Tibial artery (tissue), 4 donors: ENCODE results near the gene MRPS11.

Source experiments
- DNase-seq, 2 donors: peaks; one replicate each; pipeline ENCODE4 v3.0.0-alpha.2; 2019
- H3K27ac ChIP-seq, 2 donors: fragments of 200-600 bp; sonication (generic) in 1 of 2; 1 replicate in 1 of 2; 2 replicates in 1 of 2; pipeline ENCODE4 v1.5.1; 2018 to 2019; ENCODE audit warnings: mild to moderate bottlenecking in 1 of 2
- H3K27me3 ChIP-seq, 2 donors: fragments of 200-600 bp; sonication (generic) in 1 of 2; one replicate each; pipeline versions ENCODE4 v1.5.1 to v1.6.0; 2016 to 2019
- H3K36me3 ChIP-seq, 3 donors: fragments of 200-600 bp; sonication (generic) in 2 of 3; one replicate each; pipeline ENCODE4 v1.5.1; 2016 to 2019; ENCODE audit warnings: mild to moderate bottlenecking in 2 of 3
- H3K4me1 ChIP-seq, 4 donors: fragments of 200-600 bp; sonication (generic) in 2 of 4; 1 replicate in 3 of 4; 2 replicates in 1 of 4; pipeline ENCODE4 v1.5.1; 2016 to 2019
- H3K4me3 ChIP-seq, 2 donors: fragments of 200-600 bp; sonication (generic) in 1 of 2; 1 replicate in 1 of 2; 2 replicates in 1 of 2; pipeline ENCODE4 v1.5.1; 2018 to 2019; ENCODE audit warnings: mild to moderate bottlenecking in 2 of 2
- H3K9me3 ChIP-seq, 3 donors: fragments of 200-600 bp; sonication (generic) in 1 of 3; one replicate each; pipeline ENCODE4 v1.5.1; 2016 to 2019
- intact Hi-C: fragments of 100-400 bp; cut with DNase I; formaldehyde crosslinking; loops from one replicate; pipeline ENCODE4 v1.15.0; 2023; ENCODE audit warnings: low total_unique reads
- TF ChIP-seq, protein P1 (sequence below), 2 experiments: fragments of 200-600 bp in 1 of 2; fragments of 450-650 bp in 1 of 2; IDR thresholded peaks; one replicate each; pipeline ENCODE4 v1.5.1; 2017 to 2019; ENCODE audit warnings: antibody characterized with exemption in 2 of 2, mild to moderate bottlenecking in 1 of 2, moderate library complexity in 1 of 2

Gene MRPS11

DNA sequence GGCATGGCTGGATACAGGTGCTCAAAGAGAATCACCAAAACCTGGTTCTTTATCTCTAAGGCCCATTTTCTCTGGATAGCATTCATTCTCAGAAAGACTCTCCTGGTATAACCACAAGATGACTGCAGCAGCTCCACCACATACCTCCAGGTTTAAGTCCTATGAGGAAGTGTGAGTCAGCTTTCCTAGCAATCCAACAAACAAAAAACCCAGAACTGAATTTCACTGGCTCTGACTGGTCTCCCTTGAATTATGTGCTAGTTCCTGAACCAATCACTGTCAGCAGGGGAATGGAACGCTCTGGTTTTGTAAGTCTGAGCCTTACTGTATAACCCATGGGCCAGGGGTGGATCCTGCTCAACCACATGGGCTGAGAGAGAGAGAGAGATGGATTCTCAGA lies 27.5 kb upstream of the MRPS11 start:
- H3K27me3 ChIP-seq, result peaks cover 0 to 23% of the 10 kb centered on the region in 2 donors
- no peak overlapping the region for H3K4me3 ChIP-seq
- H3K4me1 ChIP-seq, result no peaks in the 10 kb centered on the region
- H3K27ac ChIP-seq, result no peak overlapping the region
- intact Hi-C loops, result no loop called here
- TF ChIP-seq, protein P1, sequence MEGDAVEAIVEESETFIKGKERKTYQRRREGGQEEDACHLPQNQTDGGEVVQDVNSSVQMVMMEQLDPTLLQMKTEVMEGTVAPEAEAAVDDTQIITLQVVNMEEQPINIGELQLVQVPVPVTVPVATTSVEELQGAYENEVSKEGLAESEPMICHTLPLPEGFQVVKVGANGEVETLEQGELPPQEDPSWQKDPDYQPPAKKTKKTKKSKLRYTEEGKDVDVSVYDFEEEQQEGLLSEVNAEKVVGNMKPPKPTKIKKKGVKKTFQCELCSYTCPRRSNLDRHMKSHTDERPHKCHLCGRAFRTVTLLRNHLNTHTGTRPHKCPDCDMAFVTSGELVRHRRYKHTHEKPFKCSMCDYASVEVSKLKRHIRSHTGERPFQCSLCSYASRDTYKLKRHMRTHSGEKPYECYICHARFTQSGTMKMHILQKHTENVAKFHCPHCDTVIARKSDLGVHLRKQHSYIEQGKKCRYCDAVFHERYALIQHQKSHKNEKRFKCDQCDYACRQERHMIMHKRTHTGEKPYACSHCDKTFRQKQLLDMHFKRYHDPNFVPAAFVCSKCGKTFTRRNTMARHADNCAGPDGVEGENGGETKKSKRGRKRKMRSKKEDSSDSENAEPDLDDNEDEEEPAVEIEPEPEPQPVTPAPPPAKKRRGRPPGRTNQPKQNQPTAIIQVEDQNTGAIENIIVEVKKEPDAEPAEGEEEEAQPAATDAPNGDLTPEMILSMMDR (IDR thresholded peaks at IDR 0.05), result no peak
- H3K36me3 ChIP-seq, result no peaks in the 10 kb centered on the region
- peaks cover 0 to 13% (median 11%) of the 10 kb centered on the region in 3 donors for H3K9me3 ChIP-seq
- DNase-seq, result no peak

DNA sequence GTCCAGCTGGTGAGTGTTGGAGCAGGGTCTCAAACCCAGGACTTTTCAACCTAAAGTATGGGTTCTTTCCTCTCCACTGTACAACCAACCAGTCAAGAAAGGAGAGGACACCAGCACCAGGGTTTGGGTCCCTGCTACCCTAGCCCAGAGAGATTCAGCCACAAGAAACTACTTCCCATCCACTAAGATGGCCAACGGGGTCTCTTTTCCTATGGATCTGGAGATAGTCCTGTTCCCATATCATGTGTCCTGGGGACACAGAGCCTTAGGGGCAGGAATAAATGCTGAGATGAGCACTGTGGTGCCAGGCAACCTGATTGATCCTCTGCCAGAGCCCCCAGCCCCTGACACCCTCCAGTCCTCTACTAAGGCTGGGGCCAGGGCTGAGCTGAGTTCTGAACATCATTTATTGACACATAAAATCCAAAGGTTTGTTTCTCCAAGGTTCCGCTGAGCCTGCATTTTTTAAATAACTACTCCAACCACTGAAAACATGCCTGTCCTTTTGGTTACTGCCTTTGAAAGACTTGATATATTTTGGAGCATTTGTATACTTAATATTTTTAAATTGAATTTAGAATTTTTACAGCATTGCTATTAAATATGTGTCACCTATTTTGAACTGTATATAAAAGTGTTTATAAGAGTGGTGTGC lies 26.3 kb upstream of the MRPS11 start:
- H3K36me3 ChIP-seq, result no peaks in the 10 kb centered on the region
- no peak overlapping the region for H3K27ac ChIP-seq
- TF ChIP-seq, protein P1 (IDR thresholded peaks at IDR 0.05), result no peak
- intact Hi-C loops, result no loop called here
- H3K9me3 ChIP-seq, result peaks cover 0 to 13% (median 11%) of the 10 kb centered on the region in 3 donors
- H3K4me3 ChIP-seq, result no peak overlapping the region
- peaks cover 0 to 23% of the 10 kb centered on the region in 2 donors for H3K27me3 ChIP-seq
- no peaks in the 10 kb centered on the region for H3K4me1 ChIP-seq
- DNase-seq, result no peak

DNA sequence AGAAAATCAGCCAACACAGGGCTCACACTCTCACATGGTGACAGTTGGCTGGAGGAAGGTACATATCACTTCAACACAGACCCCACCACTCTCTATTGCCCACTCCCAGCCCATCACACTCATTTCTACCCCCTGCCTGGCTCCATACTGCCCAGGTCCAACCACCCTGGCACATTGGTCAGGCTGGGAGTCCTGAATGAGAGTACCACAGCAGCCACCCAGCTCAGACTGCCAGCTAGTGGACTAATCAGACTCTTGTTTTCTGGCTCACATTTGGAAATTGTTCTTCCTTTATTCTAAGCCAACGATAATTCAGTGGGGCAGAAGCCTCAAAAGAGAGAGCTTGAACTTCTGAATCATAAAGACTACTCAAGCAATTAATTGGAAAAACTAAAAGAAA lies 20.3 kb upstream of the MRPS11 start:
- Histone ChIP-seq H3K9me3 (peaks cover 0 to 13% (median 11%) of the 10 kb centered on the region in 3 donors), H3K27ac (no peak overlapping the region), H3K27me3 (peaks cover 0 to 11% of the 10 kb centered on the region in 2 donors), H3K4me3 (no peak overlapping the region), H3K36me3 (no peaks in the 10 kb centered on the region), H3K4me1 (no peaks in the 10 kb centered on the region)
- DNase-seq, result no peak
- TF ChIP-seq, protein P1 (IDR thresholded peaks at IDR 0.05), result no peak
- intact Hi-C loops, result no loop called here

DNA sequence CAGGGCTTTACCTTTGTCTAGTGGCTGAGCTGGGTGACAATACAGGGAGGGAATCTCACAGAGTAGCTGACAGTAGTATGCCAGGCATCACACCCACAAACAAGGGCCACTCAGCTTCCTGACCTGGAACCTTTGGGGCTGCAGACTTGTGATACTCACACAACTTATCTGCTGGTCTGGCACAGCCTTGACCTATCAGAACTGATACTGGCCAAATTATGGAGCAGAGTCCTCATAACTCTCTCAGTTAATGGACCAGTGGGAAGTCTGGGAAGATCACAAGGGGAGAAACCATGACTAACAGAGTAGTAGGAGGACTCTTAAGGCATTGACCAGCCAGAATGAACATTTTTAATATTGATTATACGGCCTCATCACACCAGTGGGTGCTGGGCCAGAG lies 19.8 kb upstream of the MRPS11 start:
- Histone ChIP-seq H3K27me3 (peaks cover 0 to 11% of the 10 kb centered on the region in 2 donors), H3K27ac (no peak overlapping the region), H3K4me3 (no peak overlapping the region), H3K4me1 (no peaks in the 10 kb centered on the region), H3K9me3 (peaks cover 0 to 11% (median 11%) of the 10 kb centered on the region in 3 donors), H3K36me3 (no peaks in the 10 kb centered on the region)
- intact Hi-C loops, result no loop called here
- TF ChIP-seq, protein P1 (IDR thresholded peaks at IDR 0.05), result no peak
- DNase-seq, result no peak

DNA sequence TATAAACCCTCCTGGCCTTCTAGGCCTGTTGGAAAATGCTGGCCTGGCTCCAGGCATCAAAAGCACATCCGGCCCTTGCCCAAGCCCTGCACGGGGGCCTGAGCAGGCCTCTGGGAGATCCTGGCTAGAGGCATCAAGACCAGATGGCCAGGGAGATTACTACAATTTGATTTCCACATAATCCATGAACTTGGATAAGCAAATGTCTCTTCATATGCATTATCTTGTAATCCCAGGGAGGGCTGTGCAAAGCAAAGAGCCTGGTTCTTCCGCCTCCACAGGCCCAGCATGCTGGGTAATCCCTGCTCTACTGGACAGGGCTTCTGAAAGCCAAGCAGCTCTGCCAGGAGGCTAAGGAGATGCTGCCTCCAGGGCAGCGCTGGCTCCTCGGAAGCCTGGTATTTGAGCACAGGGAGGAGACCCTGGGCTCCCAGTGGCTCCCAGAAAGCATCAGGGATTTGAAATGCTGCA lies 18.5 kb upstream of the MRPS11 start:
- Histone ChIP-seq H3K4me3 (no peak overlapping the region), H3K27me3 (peaks cover 0 to 11% of the 10 kb centered on the region in 2 donors), H3K36me3 (no peaks in the 10 kb centered on the region), H3K27ac (no peak overlapping the region), H3K4me1 (no peaks in the 10 kb centered on the region), H3K9me3 (no peaks in the 10 kb centered on the region)
- intact Hi-C loops, result no loop called here
- DNase-seq, result no peak
- TF ChIP-seq, protein P1 (IDR thresholded peaks at IDR 0.05), result no peak
